ENCODE data around the gene WNT7A.

Gene WNT7A

GRCh38 chr3:13769422-13769821 lies 110.4 kb downstream of the WNT7A start:
- DNase-seq: no peak

GRCh38 chr3:13768453-13768852 lies 111.4 kb downstream of the WNT7A start:
- no peak for DNase-seq

- no peak for DNase-seq
Observed at GRCh38 chr3:13767896-13768295, 112.0 kb downstream of the WNT7A start.

GRCh38 chr3:13767030-13767429 lies 112.8 kb downstream of the WNT7A start:
- no peak for DNase-seq
